NCI-H1105 (cell line): ENCODE data around the gene CEP112.

Experiments used
- DNase-seq: peaks from one replicate; lab custom pipeline; 2025; lab: John Stamatoyannopoulos, UW

The CEP112 gene

GRCh38 chr17:66191593-66192377, at the start of gene CEP112:
CEP112 (minus strand) TSS chr17:66192133.
- DNase-seq = peak; percentile 85

DNA sequence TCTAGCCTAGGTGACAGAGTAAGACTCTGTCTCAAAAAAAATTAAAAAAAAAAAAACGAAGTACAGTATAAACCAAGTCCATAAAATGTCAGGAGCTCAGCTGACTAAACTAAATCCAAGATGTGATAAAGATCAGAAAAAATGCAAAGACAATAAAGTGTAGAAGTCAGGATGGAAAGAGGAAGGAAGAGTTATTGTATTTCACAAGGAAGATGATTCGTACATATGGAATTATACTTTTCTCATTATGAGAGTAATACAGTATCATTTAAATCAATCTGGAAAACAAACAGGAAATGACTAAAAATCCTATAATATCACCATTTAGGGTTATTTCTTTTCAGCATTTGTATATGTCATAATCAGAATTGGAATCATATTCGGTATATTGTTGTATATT, 48.7 kb upstream of the CEP112 start:
- DNase-seq = no peak

- DNase-seq = no peak
Measured at GRCh38 chr17:66240013-66240412, 48.1 kb upstream of the CEP112 start.

GRCh38 chr17:66235377-66235994, 43.6 kb upstream of the CEP112 start:
- no peak for DNase-seq

DNA sequence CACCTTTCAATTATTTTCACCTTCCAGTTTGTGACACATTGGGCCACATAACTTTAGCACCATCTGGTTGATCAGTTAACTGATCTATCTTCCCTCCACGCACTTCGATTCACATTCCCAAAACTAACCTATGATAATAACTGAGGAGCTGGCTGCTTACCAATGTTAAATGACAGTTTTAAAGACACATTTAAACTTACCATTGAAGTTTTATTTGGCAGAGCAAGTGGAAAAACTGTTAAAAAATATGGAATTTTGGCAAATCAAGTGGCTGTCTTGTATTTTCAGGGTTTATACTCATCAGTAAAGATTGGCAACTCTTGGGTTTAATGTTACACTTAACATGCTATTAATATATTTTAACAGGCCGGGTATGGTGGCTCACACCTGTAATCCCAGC, 42.7 kb upstream of the CEP112 start:
- no peak for DNase-seq

DNA sequence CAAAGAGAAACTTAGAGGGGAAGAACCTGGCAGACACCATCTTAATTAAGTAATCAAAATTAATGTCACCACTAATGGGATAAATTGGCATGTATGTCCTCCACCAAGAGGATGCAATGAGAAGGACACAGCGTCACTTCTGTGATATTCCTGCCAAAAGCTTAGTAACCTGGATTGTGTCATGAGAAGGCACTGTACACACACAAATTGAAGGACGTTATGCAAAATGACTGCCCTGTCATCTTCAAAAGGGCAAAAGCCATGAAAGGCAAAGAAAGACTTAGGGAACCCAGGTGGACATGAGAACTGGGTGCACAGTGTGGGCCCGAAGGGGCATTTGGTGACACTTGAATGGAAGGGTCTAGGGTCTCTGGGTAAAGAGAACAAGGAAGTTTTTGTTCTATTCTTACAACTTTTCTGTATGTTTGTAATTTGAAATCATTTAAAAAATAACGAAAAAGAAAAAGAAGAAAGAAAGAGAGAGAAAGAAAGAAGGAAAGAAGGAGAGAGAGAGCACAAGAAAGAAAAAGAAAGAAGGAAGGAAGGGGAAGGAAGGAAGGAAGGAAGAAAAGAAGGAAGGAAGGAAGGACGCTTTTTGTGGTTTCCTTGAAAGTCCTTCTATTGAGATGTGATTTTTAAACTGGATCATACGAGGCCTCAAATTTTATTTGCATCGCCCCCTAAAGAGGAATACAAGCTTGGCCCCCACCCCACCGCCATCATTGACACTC, 41.3 kb upstream of the CEP112 start:
- DNase-seq = no peak

GRCh38 chr17:66230922-66231591, 39.1 kb upstream of the CEP112 start:
- no peak for DNase-seq

DNA sequence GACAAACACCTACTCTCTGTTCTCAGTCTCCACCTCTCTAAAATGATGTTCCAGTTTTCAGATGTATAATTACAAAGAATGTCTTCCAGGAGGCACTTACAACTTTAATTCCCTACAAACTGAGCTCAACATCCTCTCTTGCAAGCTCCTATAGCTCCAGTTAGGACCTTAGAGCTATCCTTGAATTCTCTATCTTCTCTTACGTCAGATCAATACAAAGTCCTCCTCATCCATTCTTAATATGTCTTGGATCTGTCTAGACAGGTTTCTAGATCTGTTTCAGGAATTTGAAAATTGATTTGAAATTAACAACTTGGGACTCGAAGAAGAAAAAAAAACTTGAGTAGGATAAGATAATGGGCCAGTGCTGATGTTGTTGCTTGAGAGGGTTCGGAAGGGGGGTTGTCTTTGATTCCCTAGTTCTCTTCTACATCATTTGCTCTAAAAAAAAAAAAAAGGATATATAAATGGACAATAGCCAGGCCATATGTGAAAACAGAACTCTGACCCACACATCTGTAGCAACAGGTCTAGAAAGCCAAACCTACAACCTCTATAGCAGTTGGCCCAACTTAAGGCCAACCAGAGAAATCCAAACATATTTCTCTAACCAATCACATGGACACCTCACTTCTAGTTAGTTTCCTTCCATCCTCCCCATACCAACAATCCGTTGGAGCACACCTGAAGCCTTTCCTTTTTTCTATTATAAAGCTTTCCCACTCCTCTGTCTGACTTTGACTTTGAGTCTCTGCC, 38.0 kb upstream of the CEP112 start:
- DNase-seq = no peak

DNA sequence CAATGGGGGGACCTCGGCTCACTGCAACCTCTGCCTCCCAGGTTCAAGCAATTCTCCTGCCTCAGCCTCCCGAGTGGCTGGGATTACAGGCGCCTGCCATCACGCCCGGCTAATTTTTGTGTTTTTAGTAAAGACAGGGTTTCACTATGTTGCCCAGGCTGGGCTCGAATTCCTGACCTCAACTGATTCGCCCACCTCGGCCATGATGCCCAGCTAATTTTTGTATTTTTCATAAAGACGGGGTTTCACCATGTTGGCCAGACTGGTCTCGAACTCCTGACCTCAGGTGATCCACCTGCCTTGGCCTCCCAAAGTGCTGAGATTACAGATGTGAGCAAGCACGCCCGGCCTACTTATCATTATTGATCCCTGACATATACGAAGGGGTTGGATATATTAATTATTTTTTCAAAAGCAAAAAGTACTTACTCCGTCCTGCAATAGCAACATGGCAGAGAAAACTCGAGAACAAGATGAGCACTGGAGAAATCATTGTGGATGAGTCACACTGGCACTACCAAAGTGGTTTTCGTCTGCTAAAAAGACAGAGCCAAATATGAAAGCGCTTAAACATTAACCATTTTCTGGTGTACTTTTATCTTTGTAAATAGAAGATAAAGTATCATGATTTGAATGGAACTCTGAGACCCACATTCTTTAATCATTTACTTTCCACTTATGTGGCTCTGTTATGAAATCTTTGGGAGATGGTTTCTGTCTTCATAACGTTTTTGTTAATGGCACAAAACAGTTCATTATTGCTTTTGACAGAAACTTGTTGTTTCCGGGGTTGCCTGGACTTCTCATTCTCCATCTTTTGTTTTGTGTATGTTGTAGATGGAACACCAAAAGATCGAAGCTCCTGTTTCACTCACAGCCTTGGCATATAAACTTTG, 37.2 kb upstream of the CEP112 start, which contains the start of gene APOH:
TSS of gene APOH (minus strand) at position 529 of the 896 bp plus-strand sequence. CDS start at position 493, 36 bp downstream.
- no peak for DNase-seq

GRCh38 chr17:66227212-66228045, 35.5 kb upstream of the CEP112 start:
- DNase-seq = no peak

DNA sequence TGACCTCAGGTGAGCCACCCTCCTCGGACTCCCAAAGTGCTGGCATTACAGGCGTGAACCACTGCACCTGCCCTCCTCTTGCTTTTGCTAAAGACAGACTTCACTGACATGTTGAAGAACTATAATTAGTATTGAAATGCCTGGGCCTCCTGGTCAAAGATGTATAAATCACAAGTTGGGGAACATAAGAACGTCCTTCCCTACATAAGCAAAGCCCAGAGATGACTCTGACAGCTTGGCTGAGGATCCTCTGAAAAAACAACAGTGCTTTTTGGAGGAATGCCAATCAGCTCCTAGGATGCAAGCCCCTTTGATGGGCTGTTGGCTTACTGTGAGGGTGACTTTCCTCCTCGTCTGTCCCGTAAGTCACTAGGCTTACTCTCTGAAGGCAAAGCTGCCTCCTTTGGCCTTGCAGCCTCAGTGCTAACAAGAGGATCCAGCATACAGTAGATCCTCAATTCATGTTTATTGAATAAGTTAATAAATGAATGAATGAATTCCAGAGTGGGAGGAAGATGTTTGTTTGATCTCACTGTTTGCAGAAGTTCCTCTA, 30.9 kb upstream of the CEP112 start:
- no peak for DNase-seq

- DNase-seq = no peak
Measured at GRCh38 chr17:66221755-66222530, 30.0 kb upstream of the CEP112 start.

DNA sequence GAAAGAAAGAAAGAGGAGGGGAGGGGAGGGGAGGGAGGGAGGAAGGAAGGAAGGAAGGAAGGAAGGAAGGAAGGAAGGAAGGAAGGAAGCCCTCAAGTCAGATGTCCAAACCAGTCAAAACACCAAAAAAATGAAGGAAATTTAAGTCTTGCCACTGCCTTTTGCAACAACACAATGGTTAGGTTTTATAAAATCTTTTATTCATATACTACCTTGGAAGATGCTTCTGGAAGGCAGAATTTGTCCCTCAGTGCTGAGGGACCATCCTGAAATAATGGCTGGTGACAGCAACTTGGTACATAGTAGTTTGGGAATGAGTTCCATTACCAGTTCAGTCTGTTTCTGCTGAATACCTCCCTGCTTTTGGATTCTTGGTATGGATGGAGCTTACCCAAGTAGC, 29.4 kb upstream of the CEP112 start:
- DNase-seq = no peak

GRCh38 chr17:66220079-66220835, 28.3 kb upstream of the CEP112 start:
- DNase-seq = no peak

DNA sequence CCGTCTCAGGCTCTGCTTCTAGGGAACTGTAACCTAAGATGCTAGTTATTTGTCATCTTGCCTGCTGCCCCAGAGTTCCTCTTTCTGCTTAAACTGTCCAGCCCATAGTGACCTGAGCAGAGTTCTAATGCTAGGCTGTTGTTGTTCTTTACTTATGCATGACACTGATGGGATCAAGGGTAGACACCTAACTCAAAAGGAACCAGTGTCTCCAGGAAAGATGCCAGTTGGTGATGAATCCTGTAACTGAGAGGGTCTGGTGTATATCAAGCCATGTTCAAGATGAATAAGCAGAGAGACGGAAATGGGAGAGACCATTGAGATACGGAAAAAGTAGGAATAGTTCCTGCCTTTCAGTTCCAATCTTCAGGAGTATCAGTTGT, 23.6 kb upstream of the CEP112 start:
- DNase-seq = no peak

GRCh38 chr17:66214884-66215528, 23.1 kb upstream of the CEP112 start:
- peak; percentile 30 for DNase-seq
